D721Med (cell line): Measurements from ENCODE around the gene STYXL1.
"Not testable (repeated sequence)": the region's sequence is repeated elsewhere in the genome, so short reads cannot be mapped to it uniquely, and the experiment has no call there.

Experiments used
- DNase-seq: peaks from one replicate; pipeline ENCODE4 v3.0.0; 2011; ENCODE audit warnings: low spot score; ENCODE audit not compliant: insufficient read length
- FAIRE-seq: peaks from 2 replicates; lab custom pipeline; 2011; peaks lifted over from hg19 to GRCh38; lab: Jason Lieb, UNC
- TF ChIP-seq, protein P1 (sequence below): IDR thresholded peaks from 2 replicates; pipeline ENCODE4 v1.5.1; 2012; ENCODE audit warnings: mild to moderate bottlenecking, control low read depth; ENCODE audit not compliant: insufficient read depth; ENCODE audit errors: missing control alignments

Gene STYXL1

DNA sequence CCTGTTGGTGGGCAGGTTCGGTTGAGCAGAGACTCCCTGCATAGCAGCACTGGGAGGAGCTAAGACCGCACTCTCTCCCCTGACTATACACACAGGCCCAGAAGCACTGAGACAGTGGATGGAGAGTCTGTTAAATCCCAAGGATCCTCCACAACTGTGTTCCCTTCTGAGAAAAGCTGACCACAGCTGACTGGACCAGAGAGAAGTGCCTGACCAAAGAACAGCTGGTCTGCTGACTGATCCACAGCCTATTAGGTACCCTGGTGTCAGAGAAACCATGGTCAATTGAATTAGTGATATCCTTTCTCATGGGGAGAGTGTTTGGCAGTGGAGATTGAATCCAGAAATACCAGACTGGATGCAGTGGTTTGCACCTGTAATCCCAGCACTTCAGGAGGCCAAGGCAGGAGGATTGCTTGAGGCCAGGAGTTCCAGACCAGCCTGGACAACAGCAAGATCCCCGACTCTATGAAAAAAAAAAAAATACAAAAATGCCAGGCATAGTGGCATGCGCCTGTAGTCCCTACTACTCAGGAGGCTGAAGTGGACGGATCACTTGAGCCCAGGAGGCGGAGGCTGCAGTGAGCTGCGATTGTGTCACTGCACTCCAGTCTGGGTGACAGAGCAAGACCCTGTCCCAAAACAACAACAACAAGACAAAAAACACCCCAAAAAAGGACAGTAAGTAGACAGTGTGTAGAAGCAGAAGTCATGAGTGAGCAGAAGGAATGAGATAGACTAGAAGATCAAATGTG is 25.6 kb downstream of the STYXL1 start:
- FAIRE-seq, result no peak
- TF ChIP-seq, protein P1, sequence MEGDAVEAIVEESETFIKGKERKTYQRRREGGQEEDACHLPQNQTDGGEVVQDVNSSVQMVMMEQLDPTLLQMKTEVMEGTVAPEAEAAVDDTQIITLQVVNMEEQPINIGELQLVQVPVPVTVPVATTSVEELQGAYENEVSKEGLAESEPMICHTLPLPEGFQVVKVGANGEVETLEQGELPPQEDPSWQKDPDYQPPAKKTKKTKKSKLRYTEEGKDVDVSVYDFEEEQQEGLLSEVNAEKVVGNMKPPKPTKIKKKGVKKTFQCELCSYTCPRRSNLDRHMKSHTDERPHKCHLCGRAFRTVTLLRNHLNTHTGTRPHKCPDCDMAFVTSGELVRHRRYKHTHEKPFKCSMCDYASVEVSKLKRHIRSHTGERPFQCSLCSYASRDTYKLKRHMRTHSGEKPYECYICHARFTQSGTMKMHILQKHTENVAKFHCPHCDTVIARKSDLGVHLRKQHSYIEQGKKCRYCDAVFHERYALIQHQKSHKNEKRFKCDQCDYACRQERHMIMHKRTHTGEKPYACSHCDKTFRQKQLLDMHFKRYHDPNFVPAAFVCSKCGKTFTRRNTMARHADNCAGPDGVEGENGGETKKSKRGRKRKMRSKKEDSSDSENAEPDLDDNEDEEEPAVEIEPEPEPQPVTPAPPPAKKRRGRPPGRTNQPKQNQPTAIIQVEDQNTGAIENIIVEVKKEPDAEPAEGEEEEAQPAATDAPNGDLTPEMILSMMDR, result no peak
- no peak for DNase-seq

DNA sequence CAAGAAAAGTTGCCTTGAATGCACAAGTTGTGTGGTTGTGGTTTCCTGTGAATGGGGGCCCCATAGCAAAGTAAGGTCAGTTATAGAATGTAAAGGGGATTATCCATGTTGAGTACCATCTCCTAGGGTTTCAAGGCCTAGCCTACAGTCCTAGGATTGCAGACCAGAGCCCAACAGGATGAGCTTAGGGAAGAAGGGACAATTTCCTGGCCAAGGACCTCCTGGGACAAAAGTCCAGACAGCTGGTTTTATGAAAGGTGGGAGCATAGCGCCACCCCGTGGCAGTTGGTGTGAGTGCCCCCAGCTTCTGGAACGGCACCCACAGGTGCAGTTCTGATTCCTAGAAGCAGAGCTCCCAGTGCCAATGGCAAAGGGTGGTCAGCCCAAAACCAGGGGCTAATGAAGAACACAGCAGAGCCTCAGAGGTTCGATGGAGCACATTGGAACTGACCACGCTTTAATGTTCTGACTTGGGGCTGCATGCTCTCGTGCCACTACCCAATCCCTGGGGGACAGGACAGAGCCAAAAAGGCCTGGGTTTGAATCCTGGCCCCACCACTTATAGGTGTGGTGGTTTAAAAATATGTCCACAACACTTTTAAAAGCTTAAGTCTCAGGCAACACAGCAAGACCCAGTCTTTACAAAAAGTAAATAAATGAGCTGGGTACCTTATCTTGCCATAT is 27.6 kb downstream of the STYXL1 start:
- FAIRE-seq (no peak), DNase-seq (peak; percentile 69)
- TF ChIP-seq, protein P1, result peak; percentile 87

DNA sequence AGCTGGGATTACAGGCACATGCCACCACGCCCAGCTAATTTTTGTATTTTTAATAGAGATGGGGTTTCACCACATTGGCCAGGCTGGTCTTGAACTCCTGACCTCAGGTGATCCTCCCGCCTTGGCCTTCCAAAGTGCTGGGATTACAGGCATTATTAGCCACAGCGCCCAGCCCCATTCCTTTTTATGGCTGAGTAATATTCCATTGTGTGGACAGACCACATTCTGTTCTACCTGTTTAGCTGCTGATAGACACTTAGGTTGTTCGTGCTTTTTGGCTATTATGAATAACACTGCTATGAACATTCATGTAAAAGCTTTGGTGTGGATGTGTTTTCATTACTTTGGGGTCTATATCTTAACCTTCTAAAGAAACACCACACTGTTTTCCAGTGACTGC is 29.3 kb downstream of the STYXL1 start:
- FAIRE-seq, result not testable (repeated sequence)

DNA sequence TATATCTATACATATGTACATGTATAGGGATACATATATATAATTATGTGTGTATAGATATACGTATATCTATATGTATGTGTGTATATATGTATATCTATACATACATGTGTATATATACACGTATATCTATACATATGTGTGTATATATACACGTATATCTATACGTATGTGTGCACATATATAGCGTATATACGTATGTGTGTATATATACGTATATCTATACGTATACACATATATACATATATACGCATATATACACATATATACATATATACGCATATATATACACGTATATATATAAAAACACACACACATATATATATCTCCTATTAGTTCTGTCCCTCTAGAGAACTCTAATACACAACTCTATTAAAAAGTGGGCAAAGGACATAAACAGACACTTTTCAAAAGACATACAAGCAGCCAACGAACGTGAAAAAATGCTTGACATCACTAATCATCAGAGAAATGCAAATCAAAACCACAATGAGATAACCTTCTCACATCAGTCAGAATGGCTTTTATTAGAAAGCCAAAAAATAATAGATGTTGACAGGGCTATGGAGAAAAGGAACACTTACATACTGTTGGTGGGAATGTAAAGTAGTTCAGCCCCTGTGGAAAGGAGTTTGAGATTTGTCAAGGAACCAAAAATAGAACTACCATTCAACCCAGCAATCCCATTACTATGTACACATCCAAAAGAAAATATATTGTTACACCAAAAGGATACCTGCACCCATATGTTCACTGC is 31.4 kb downstream of the STYXL1 start:
- FAIRE-seq (no peak), DNase-seq (no peak)
- TF ChIP-seq, protein P1, result no peak

More for the DNA sequence above, 29.3 kb downstream of the STYXL1 start:
- DNase-seq, result not testable (repeated sequence)

DNA sequence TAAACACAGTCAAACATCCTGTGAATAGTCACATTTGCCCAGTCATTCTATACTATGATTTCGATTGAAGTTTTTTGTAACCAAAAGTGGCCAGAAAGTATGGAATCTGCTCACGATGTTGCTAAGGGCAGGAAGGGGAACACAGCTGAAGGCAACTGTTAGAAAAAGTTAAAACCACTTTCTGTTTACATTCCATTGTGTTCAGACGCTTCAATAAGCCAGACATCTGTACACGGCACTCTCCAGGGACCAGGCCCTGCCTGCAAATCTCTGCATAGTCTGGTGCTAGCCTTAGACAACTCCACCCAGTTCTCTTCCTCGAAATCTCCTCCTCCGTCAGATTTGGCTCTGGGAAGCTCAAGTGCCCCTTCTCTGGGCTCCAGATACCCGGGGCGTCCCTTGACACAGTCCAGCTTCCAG is 36.3 kb downstream of the STYXL1 start:
- DNase-seq (no peak), FAIRE-seq (no peak)
- TF ChIP-seq, protein P1, result no peak

DNA sequence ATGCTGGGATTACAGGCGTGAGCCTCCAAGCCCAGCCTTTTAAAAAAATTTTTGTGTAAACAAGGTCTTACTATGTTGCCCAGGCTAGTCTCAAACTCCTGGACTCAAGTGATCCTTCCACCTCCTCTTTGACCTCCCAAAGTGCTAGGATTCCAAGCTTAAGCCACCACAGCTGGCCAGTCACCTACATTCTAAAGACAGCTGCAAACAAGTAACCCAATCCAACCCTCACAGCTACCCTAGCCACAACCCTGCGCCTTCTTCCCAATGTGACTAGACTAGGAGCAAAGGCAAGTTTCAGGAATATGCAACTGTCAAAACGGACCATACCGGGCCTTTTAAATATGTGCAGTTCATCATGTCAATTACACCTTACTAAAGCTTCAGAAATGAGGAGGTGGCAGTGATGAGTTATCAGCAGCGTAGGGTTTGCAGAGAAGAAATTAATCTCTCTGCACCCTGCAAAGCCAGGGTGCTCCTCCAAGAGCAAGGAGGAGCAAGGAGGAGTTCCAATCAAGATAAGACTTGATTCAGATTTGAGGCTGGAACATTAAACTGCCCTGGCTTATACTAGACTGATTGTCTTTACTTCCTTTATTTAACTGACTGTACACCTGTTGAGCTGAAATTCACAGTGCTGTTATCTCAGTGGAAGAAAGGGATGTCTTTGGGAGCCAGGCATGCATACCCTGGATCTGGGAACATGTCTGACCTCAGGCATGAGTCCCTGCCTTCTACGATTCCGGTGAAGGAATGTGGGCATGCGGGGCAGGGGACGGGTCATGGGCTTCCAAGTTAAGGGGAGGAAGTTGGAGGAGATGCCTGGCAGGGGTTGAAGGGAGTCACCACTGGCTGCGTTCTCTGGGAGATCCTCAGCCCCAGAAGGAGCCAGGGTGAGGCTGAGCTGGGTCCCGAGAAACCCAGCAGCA is 37.9 kb downstream of the STYXL1 start:
- FAIRE-seq, result no peak
- DNase-seq, result no peak
- TF ChIP-seq, protein P1, result no peak
